ENCODE measurements around the gene SOS1.
A peak's percentile ranks its signal among the peaks of the same experiment; 100 is the strongest.
"Not testable (repeated sequence)": the region's sequence is repeated elsewhere in the genome, so short reads cannot be mapped to it uniquely, and the experiment has no call there.

Gene SOS1

GRCh38 chr2:39099310-39099869, 21.5 kb downstream of the SOS1 start:
- DNase-seq: no peak

DNA sequence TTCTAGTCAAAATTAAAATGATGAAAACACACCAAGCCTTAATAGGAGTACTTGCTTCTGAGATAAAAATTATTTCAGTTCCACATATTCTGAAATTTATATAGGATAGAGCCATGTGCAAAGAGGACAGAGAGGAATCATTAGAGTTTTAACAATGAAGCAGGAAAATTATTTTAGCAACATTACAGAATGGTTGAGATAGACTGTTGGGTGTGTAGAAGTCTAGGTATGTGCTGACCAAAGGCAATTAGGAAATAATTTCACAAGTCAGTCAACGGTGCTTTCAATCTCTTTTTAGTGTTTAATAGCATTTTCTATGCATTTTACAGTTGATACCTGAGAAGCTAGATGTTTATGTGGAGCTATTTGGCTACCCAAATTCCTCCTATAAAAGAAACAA, 25.2 kb downstream of the SOS1 start:
- DNase-seq: no peak

DNA sequence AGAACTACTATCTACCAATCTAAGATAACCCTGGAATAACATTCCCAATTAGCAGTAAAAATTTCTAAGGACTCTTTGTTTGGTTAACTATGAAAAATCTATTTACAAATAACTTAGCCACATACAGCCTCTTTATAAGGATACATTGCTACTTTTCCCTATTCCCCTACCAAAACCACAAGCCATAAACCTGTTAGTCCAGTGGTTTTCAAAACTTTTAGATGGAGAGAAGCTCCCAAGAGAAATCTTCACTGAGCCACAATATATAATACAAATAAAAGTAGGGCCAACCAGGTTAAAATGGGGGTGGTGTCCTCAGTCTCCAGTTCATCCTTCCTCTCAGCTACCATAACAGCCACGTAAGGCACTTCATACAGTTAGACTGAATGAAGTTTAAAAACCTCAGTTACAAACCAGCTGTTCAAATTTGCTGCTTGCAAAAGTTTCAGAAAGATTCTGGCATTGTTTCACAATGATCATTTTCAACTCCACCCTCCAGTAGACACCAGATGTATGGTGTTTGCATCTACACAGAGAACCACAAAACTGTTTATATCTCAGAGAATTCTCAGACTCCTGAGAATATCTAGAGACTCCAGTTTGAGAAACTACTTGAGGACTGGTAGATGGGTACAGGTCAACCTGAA, 26.0 kb downstream of the SOS1 start:
- peak; percentile 11 for DNase-seq

GRCh38 chr2:39093218-39093898, 27.5 kb downstream of the SOS1 start:
- no peak for DNase-seq

DNA sequence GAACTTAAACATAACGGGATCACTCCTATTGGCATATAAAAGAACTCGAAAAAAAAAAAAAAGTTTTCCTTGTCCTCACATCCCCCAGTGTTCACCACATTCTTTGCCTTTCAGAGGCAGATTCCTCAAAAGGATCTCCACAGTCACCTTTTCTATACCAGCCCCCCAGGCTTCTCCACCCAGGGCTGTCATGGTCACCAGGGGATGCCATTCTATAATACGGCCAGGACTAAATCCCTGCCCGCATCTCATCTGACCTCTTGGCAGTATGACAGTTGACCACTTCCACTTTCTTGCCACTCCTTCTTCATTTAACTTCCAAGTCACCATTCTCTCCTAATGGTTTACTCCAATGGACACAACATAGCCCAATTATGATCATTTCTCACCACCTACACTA, 29.3 kb downstream of the SOS1 start:
- no peak for DNase-seq

DNA sequence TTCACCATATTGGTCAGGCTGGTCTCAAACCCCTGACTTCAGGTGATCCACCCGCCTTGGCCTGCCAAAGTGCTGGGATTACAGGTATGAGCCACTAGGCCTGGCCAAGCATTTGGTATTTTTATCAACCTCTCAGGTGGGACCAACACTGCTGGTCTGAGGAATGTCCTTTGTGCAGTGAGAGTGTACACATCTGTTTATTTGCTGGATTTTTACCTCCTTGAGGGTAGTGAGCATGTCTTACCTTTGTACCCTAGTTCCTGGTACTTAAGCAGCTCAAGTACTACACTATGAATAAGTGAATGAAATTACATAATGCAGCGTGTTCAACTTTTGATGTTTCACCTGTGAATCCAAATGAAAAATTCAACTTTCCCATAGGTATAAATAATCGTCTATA, 29.8 kb downstream of the SOS1 start:
- DNase-seq: no peak

GRCh38 chr2:39080152-39080551, 40.7 kb downstream of the SOS1 start:
- DNase-seq: no peak

- no peak for DNase-seq
Observed at GRCh38 chr2:39069890-39070465, 50.9 kb downstream of the SOS1 start.

DNA sequence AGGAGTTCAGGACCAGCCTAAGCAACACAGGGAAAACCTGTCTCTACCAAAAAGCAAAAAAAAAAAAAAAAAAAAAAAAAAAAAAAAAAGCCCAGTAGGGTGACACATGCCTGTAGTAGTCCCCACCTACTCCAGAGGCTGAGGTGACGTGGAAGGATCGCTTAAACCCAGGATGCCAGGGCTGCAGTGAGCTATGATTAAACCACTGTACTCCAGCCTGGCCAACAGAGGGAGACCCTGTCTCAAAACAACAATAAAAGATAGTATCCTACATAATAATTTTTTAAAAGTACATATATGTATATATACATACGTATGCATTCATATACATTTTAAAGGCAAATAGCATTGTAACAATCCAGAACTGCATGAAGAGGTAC, 51.7 kb downstream of the SOS1 start:
- DNase-seq: peak; percentile 13

GRCh38 chr2:39068299-39069135, 52.3 kb downstream of the SOS1 start:
- DNase-seq: no peak

GRCh38 chr2:39065616-39066015, 55.2 kb downstream of the SOS1 start:
- DNase-seq: no peak

DNA sequence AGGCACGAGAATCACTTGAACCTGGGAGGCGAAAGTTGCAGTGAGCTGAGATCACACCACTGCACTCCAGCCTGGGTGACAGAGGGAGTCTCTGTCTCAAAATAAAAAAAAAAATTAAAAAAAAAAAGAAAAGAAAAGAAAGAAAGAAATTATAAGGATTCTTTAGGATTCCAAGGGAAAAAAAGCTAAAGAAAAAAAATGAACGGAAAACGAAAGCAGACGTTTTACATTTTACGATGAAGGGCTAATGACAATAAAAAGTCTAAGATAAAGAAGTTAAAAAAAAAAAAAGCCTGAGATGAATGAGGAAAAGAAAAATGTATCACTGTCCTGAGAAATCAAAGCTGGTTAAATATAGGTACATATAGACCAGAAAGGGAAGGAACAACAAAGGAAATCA, 58.5 kb downstream of the SOS1 start:
- DNase-seq: no peak

- no peak for DNase-seq
Observed at GRCh38 chr2:39061280-39061679, 59.6 kb downstream of the SOS1 start.

DNA sequence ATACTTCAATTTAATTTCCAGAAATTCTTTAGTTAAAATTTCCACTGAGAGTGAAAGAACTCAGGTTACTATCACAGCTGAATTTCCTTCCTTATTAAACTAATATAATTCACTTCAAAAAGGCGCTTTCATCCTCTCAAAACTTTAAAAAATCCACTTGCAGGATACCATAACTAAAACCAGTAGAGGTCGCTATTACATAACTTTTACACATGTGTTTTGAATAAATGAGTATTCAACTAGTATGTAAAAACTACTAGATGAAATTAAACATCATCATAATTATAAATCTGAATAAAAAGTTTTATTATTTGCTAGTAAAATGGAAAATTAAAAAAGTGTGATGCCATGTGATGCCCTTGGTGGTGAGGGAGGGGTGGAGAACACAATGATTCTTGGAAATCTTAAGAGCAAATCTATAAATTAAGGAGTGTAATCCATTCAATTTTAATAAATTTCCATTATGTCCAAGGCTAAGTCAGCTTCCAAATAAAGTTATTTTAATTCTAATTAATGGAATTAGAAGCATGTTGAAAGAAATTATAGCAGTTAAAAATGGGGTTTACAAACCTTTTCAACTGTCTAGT, 61.4 kb downstream of the SOS1 start:
- DNase-seq: peak; percentile 47

GRCh38 chr2:39058101-39058500, 62.8 kb downstream of the SOS1 start:
- DNase-seq: no peak

GRCh38 chr2:39052665-39053064, 68.2 kb downstream of the SOS1 start:
- not testable (repeated sequence) for DNase-seq

DNA sequence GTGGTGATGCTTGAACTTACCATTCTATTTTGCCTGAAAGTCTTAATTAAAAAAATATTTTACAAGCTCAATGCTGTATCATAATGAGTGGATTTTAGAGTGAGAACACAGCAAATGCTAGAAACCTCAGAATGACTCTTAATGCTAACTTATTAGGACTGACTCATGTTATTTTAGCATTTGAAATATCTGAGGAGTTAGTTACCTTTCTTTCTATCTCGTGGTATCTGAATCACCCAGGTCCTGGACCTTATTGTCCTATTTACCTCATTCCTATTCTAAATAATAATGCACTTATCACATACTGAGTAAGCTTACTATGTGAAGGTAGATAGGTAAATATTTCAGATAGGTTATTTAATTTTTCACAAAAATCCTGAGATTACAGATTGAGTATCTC, 70.7 kb downstream of the SOS1 start:
- DNase-seq: peak; percentile 23

DNA sequence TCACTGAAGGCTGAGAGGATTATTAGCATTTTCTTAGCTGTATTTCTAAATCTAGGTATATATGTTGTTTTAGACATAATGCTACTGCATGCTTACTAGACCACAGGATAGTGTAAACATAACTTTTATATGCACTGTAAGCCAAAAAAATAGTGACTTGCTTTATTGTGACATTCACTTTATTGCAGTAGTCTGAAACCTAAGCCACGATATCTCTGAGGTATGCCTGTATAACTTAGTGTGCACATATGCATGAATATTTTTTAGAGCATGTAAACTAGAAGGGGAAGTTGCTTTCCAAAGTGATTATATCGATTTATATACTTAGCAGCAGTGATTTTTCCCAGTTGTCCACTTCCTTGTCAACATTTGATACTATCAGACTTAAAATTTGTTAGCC, 81.8 kb downstream of the SOS1 start:
- DNase-seq: no peak

DNA sequence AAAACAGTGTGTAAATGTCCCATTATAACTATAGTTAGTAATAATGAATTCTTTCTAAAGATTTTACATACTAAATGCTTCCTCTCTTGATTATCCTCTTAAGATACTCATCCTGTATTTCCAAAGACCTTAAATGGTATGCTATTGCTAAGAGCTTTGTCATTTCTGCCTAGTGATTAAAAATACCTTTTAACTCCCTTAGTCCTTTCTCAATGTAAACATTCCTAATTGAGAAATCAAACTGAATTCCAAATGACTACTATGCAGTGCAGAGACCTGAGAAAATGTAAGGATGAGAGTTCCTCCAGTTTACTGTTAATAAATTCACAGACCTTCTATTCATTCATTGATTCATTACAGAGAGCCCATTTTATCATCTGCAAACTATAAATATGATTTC, 86.9 kb downstream of the SOS1 start:
- DNase-seq: peak; percentile 63

DNA sequence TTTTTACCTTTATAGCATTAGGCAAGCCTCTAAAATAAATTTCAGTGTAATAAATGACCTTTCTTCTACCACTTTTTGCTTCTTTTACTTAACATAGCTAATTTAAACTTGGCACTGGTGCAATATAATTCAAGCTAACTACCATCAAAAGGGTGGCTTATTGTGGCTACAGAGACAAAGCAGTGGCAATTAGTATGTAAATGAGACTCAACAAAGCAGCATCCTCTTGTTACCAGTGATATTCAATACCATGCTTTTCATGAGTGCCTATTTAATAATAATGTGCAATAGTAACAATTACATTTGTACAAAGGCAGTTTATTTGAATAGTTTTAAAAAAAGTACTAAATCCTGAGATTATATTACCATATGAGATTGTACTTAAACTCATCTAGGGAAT, 93.4 kb downstream of the SOS1 start:
- no peak for DNase-seq

DNA sequence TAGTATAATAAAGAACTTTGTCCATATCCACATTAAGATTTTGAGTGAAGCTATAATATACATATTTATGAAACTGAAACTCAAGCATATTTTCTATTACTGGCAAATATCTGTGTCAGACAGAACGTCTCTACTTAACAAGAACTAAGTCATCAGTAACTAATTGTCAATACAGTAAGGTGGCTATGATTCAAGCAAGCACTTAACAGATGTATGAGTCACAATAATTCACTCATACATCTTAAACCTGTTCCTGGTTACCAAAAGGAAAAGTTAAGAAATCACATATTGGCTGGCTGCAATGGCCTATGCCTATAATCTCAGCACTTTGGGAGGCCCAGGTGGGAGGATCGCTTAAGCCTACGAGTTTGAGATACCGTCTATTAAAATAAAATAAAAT, 96.0 kb downstream of the SOS1 start:
- DNase-seq: peak; percentile 41

- DNase-seq: no peak
Observed at GRCh38 chr2:39023649-39024048, 97.2 kb downstream of the SOS1 start.

DNA sequence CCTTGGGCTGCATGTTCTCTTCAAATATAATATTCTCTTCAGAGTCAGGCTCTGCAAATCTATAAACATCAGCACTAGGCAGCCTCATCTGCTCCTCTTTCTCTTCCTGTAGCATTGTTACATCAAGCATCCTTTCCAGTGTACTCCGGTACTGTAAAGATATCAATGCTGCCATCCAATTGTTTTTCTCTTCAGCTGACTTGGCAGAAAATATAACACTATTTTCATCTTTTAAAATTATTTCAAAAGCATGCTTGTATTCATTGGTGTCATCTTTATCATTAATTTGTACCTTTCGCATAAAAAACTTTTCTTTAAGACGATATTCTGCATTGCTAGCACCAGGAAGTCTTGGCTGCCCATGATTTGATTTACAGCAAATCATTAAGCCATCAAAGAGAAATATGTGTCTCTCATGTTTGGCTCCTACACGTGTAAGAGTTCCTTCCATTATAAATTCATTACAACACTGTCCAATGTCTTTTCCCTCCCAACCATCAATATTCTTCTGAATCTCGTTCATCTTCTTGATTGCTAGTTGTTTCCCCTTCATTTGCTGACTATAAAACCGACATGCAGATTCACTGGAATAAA, 98.1 kb downstream of the SOS1 start:
- DNase-seq: no peak

Measured in fibroblast of skin of right biceps (primary cell).